Astrocyte (in vitro differentiated cells and primary cell): Measurements from ENCODE around the gene TOGARAM2. TPM values are rescaled to one million over a fixed set of nuclear protein-coding genes. Genes with fewer than 3 reads are reported as not detected.

ENCODE experiments used
- DNase-seq: peaks from one replicate; pipeline ENCODE4 v3.0.0-alpha.2; 2010; ENCODE audit warnings: low read depth
- FAIRE-seq: peaks from 2 replicates; lab custom pipeline; 2011; peaks lifted over from hg19 to GRCh38; lab: Jason Lieb, UNC
- H2AFZ ChIP-seq: 2 replicates; pipeline ENCODE4 v1.6.0; 2012; ENCODE audit warnings: low read depth, low read length, inconsistent platforms
- H3K27ac ChIP-seq: 2 replicates; pipeline ENCODE4 v1.5.1; 2011; ENCODE audit warnings: low read depth, low read length, inconsistent platforms
- H3K27me3 ChIP-seq: 2 replicates; pipeline ENCODE4 v1.6.0; 2011; ENCODE audit warnings: low read length, inconsistent platforms; ENCODE audit not compliant: insufficient read depth
- H3K36me3 ChIP-seq: 2 replicates; pipeline ENCODE4 v1.5.1; 2011; ENCODE audit warnings: low read length, inconsistent platforms; ENCODE audit not compliant: insufficient read depth
- H3K4me1 ChIP-seq: 2 replicates; pipeline ENCODE4 v1.5.1; 2011; ENCODE audit warnings: low read length, inconsistent platforms; ENCODE audit not compliant: insufficient read depth
- H3K4me2 ChIP-seq: 2 replicates; pipeline ENCODE4 v1.6.0; 2012; ENCODE audit warnings: low read length, inconsistent platforms
- H3K4me3 ChIP-seq: 2 replicates; pipeline ENCODE4 v1.5.1; 2011; ENCODE audit warnings: low read depth, mild to moderate bottlenecking, low read length, inconsistent platforms; ENCODE audit not compliant: insufficient read depth
- H3K79me2 ChIP-seq: 2 replicates; pipeline ENCODE4 v1.6.0; 2012; ENCODE audit warnings: mild to moderate bottlenecking, low read length, inconsistent platforms; ENCODE audit not compliant: insufficient read depth
- H3K9ac ChIP-seq: 2 replicates; pipeline ENCODE4 v1.6.0; 2012; ENCODE audit warnings: mild to moderate bottlenecking, low read length, inconsistent platforms
- H3K9me3 ChIP-seq: 2 replicates; pipeline ENCODE4 v1.5.1; 2012; ENCODE audit warnings: low read depth, mild to moderate bottlenecking, low read length, inconsistent platforms; ENCODE audit not compliant: insufficient read depth
- H4K20me1 ChIP-seq: 2 replicates; pipeline ENCODE4 v1.6.0; 2012; ENCODE audit warnings: low read length, inconsistent platforms; ENCODE audit not compliant: insufficient read depth
- H3K27ac Mint-ChIP-seq: one replicate; pipeline ENCODE4 v1.8.0; 2021; ENCODE audit warnings: mild to moderate bottlenecking, mixed read lengths; ENCODE audit not compliant: unreplicated experiment
- H3K27me3 Mint-ChIP-seq: one replicate; pipeline ENCODE4 v1.8.0; 2021; ENCODE audit warnings: low read depth, mixed read lengths; ENCODE audit not compliant: unreplicated experiment
- H3K36me3 Mint-ChIP-seq: one replicate; pipeline ENCODE4 v1.8.0; 2021; ENCODE audit warnings: low read depth, mixed read lengths; ENCODE audit not compliant: unreplicated experiment
- H3K4me1 Mint-ChIP-seq: one replicate; pipeline ENCODE4 v1.8.0; 2021; ENCODE audit warnings: low read depth, mixed read lengths; ENCODE audit not compliant: unreplicated experiment
- H3K4me3 Mint-ChIP-seq: one replicate; pipeline ENCODE4 v1.8.0; 2021; ENCODE audit warnings: mild to moderate bottlenecking, moderate library complexity, mixed read lengths; ENCODE audit not compliant: unreplicated experiment
- H3K9me3 Mint-ChIP-seq: one replicate; pipeline ENCODE4 v1.8.0; 2021; ENCODE audit warnings: mild to moderate bottlenecking, mixed read lengths; ENCODE audit not compliant: unreplicated experiment
- EZH2 ChIP-seq: IDR thresholded peaks from 2 replicates; pipeline ENCODE4 v1.6.1; 2012; ENCODE audit warnings: mild to moderate bottlenecking, low read length, inconsistent platforms; ENCODE audit not compliant: insufficient read depth
- total RNA-seq: library from RNA; stranded (reverse); gene quantifications from 2 replicates; pipeline ENCODE4 v1.2.1, GENCODE V29; 2021
- TF ChIP-seq, protein P1 (sequence below): IDR thresholded peaks from 2 replicates; pipeline ENCODE4 v1.5.1; 2011; ENCODE audit warnings: low read depth, mild to moderate bottlenecking, inconsistent platforms, low read length, moderate library complexity; ENCODE audit not compliant: insufficient read depth

Gene TOGARAM2
- total RNA-seq, 1 donor from 2014 or later: 0.73 TPM

DNA sequence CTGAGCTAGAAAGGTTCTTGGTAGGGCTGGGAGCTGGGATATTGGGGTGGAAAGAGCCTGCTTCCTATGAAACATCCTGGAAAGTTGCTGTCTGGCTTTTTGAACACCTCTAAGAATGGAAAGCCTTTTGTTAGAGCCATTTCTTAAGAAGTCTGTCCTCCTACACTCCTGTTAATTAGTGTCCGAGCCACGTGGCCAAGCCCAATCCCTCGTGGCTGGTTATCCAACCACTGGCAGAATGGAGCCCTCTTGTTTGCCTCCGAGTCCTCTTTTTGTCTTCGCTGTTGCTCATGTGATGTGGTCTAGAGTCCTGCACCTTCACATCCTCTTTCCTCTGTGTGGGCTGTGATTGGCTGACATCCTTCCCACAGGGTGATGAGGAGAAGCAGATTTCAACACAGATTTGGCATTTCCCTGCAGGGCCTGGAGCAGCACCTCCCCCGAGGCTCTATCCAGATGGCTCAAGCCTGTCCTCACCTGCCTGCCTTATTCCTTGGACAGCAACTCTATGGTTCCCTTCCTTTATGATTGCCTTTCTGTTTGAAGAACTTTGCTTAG lies 8.2 kb upstream of the TOGARAM2 start:
- TF ChIP-seq, protein P1, sequence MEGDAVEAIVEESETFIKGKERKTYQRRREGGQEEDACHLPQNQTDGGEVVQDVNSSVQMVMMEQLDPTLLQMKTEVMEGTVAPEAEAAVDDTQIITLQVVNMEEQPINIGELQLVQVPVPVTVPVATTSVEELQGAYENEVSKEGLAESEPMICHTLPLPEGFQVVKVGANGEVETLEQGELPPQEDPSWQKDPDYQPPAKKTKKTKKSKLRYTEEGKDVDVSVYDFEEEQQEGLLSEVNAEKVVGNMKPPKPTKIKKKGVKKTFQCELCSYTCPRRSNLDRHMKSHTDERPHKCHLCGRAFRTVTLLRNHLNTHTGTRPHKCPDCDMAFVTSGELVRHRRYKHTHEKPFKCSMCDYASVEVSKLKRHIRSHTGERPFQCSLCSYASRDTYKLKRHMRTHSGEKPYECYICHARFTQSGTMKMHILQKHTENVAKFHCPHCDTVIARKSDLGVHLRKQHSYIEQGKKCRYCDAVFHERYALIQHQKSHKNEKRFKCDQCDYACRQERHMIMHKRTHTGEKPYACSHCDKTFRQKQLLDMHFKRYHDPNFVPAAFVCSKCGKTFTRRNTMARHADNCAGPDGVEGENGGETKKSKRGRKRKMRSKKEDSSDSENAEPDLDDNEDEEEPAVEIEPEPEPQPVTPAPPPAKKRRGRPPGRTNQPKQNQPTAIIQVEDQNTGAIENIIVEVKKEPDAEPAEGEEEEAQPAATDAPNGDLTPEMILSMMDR: no peak
- TF ChIP-seq EZH2: no peak
- Histone ChIP-seq H3K9me3 (no peaks in the 10 kb centered on the region), H3K27me3 (no peaks in the 10 kb centered on the region), H3K4me3 (no peak overlapping the region), H3K36me3 (no peaks in the 10 kb centered on the region), H3K4me2 (no peak overlapping the region), H4K20me1 (no peaks in the 10 kb centered on the region), H3K4me1 (peaks cover 12% of the 10 kb centered on the region), H3K27ac (no peak overlapping the region), H2AFZ (no peak overlapping the region), H3K9ac (no peak overlapping the region), H3K79me2 (no peaks in the 10 kb centered on the region)
- H3K27ac Mint-ChIP-seq: no peak overlapping the region
- H3K4me1 Mint-ChIP-seq: peaks cover 8% of the 10 kb centered on the region
- H3K9me3 Mint-ChIP-seq: no peaks in the 10 kb centered on the region
- peaks cover 8% of the 10 kb centered on the region for H3K27me3 Mint-ChIP-seq
- DNase-seq (no peak), FAIRE-seq (no peak)
- H3K4me3 Mint-ChIP-seq: no peak overlapping the region
- no peaks in the 10 kb centered on the region for H3K36me3 Mint-ChIP-seq

DNA sequence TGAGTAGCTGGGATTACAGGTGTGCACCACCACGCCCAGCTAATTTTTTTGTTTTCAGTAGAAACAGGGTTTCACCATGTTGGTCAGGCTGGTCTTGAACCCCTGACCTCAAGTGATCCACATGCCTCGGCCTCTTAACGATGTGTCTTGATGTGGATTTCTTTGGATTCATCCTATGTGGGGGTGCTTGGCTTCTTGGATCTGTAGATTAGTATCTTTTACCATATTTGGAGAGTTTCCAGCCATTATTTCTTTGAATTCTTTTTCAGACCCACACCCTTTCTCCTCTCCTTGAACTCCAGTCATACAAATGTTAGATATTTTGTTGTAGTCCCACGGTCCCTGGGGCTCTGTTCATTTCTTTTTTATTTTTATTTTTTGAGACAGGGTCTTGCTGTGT lies 6.8 kb upstream of the TOGARAM2 start:
- H3K36me3 Mint-ChIP-seq: no peaks in the 10 kb centered on the region

DNA sequence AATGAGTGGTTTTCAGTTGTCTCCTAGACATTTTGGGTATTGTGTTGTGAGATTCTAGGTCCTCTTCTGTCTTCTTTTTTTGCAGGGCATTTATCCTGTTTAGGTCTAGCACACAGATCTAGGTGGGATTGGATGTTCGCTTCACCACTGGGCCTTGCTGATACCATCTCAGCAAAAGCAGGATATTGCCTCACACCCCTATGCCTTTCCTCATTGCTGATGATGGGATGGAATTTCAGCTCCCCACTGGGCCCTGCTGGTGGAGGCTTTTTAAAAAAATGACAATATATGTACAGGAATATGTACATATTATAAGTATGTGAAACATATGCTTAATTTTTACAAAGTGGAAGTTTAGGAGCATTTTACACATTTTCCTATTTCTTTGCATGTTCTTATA lies 5.4 kb upstream of the TOGARAM2 start:
- H3K9me3 ChIP-seq: no peaks in the 10 kb centered on the region
- no peak overlapping the region for H3K27ac ChIP-seq
- H3K9ac ChIP-seq: no peak overlapping the region
- no peaks in the 10 kb centered on the region for H4K20me1 ChIP-seq
- no peaks in the 10 kb centered on the region for H3K36me3 ChIP-seq
- Mint-ChIP-seq H3K4me3 (no peak overlapping the region), H3K27ac (peak overlapping the region; percentile 10), H3K9me3 (no peaks in the 10 kb centered on the region), H3K27me3 (peaks cover 22% of the 10 kb centered on the region), H3K36me3 (no peaks in the 10 kb centered on the region), H3K4me1 (peaks cover 8% of the 10 kb centered on the region)
- peaks cover 12% of the 10 kb centered on the region for H3K4me1 ChIP-seq
- H3K27me3 ChIP-seq: no peaks in the 10 kb centered on the region
- FAIRE-seq (no peak), DNase-seq (no peak)
- H3K4me3 ChIP-seq: no peak overlapping the region
- no peak overlapping the region for H2AFZ ChIP-seq
- H3K79me2 ChIP-seq: no peaks in the 10 kb centered on the region
- TF ChIP-seq, protein P1: no peak
- no peak for TF ChIP-seq EZH2
- H3K4me2 ChIP-seq: no peak overlapping the region

More for the DNA sequence above, 6.8 kb upstream of the TOGARAM2 start:
- Histone ChIP-seq H3K9ac (no peak overlapping the region), H3K79me2 (no peaks in the 10 kb centered on the region), H2AFZ (no peak overlapping the region), H3K4me1 (peaks cover 12% of the 10 kb centered on the region), H4K20me1 (no peaks in the 10 kb centered on the region), H3K4me2 (no peak overlapping the region), H3K36me3 (no peaks in the 10 kb centered on the region), H3K9me3 (no peaks in the 10 kb centered on the region), H3K27me3 (no peaks in the 10 kb centered on the region), H3K4me3 (no peak overlapping the region), H3K27ac (no peak overlapping the region)
- Mint-ChIP-seq H3K4me3 (no peak overlapping the region), H3K27me3 (peaks cover 16% of the 10 kb centered on the region), H3K9me3 (no peaks in the 10 kb centered on the region), H3K27ac (no peak overlapping the region), H3K4me1 (peaks cover 8% of the 10 kb centered on the region)
- DNase-seq: no peak
- FAIRE-seq: no peak
- TF ChIP-seq, protein P1: no peak
- no peak for TF ChIP-seq EZH2
